GM19193 (cell line): ENCODE data around the gene PLS3.

Source experiments
- POLR2A ChIP-seq: IDR thresholded peaks from 4 replicates; pipeline ENCODE4 v1.6.1; 2011; ENCODE audit not compliant: insufficient read depth, insufficient read length; ENCODE audit errors: extremely low read depth

Gene PLS3

DNA sequence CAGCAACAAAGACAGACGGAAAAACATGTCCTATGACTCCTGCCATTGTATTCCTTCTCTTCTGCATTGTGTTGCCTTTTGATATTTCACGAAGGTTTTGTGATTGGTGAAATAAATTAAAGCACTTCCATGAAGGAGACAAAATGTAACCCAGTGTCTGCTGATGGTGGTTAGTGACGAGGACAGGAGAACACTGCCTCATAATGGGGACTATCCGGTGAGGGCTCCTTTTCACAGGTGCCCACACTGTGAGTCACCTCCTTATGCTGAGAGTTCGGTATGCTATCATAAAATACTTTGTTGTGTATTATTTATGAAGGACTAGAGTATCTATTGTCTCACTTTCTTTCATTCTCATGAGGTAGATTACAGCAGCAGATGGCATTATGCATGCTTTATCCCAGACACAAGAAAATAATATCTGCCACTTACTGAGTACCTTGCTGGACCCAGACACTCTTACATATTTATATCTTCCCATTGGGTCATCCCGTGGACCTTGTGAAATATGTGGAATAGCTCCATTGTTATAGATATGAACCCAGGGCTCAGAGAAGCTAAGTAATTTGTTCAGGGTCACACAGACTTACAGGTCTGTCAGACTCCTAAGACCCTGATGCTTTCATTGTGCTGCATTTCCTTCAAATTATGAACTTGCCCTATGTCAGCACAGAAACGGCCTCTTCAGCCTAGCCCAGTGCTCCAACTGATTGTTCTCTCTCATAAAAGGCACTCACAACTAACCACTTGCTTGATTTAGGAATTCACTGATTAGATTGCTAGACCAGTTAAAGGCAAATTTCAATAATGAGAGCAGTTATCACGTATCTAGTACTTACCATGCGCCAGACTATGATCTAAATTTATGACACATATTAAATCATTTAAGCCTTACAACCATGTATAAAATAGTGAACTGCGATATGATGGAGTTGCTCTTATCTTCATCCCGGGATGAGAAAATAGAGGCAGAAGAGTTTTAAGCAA, 31.2 kb downstream of the PLS3 start:
- TF ChIP-seq POLR2A, result no peak

DNA sequence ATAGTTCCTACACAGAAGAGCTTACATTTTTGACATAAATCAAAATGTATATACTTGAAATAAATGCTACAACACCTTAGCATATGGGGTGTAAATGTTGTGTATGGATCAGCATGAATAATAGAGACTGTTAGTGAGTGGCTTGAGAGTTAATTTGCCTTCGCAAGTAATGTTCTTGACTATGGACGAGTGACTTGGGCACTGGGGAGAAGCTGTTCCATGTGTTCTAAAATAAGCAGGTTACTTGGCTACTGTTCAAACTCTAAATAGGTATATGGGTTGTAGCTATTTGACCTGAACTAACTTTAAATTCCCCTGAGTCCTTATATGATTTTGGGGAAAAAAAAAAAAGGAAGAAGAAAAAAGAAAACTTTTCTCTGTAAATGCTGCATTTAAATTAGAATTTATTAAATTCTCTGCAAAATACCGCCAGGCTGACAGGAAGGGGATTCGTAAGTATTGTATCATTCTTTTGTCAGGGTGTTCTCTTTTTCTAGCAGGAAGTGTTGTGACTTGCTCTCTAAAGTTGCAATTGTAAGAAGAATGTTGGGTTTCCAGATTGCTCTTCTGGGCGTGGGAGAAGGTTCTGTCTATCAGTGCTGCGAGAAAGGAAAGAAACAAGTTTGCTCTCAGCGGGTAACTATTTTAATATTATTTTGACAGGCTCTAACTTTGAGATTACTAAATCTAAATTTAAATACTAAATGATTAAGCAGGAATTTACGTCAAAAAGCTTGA, 32.2 kb downstream of the PLS3 start:
- TF ChIP-seq POLR2A, result no peak

- TF ChIP-seq POLR2A, result no peak
Observed at GRCh38 chrX:115595049-115595448, 34.1 kb downstream of the PLS3 start.

GRCh38 chrX:115598556-115598955, 37.6 kb downstream of the PLS3 start:
- no peak for TF ChIP-seq POLR2A

DNA sequence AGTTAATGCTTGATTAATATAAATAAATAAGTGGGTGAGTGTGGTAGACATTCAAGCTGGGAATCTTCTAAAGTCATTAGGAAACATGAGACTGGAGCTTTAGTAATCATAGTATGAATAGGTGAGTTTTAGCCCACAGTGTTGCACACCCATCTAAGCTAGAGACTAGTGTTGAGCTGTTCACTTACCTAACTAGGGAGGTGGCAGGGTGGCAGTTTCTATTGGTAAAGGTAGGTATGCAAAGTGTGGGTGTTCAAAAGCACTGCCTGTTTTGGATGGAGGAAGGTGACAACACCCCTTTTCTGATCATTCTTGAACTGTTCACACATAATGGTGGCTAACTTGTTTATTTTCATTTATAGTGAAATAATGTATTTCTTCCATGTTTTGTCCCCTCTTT, 41.3 kb downstream of the PLS3 start:
- no peak for TF ChIP-seq POLR2A

- TF ChIP-seq POLR2A, result no peak
Observed at GRCh38 chrX:115602729-115603389, 41.9 kb downstream of the PLS3 start.

- TF ChIP-seq POLR2A, result no peak
Observed at GRCh38 chrX:115603534-115604074, 42.6 kb downstream of the PLS3 start.

DNA sequence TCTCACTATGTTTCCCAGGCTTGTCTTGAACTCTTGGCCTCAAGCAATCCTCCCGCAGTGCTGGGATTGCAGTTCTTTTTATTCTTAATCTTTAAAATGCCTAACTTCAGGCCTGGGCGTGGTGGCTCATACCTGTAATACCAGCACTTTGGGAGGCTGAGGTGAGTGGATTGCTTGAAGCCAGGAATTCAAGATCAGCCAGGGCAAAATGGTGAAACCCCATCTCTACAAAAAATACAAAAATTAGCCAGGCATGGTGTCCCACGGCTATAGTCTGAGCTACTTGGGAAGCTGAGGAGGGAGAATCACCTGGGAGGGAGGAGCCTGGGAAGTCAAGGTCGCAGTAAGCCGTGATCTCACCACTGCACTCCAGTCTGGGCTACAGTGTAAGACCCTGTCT, 45.9 kb downstream of the PLS3 start:
- TF ChIP-seq POLR2A, result no peak

DNA sequence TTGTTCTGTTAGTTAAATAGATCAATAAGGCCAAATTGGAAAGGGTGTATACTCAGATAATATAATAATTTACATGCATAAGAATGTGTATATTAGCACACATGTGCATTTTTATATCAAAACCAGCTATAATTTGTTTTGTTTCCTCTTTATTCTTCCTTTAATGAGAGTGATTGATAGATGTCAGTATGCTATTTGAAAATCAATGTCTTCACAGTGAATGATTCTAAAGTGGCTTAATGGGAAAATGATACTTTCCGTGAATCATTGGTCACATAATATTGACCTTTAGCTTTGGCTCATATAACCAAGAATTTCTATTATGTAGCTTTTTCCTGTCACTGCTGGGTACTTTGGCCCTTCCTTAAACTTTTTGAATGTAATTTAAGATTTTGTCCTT, 48.6 kb downstream of the PLS3 start:
- TF ChIP-seq POLR2A, result no peak

DNA sequence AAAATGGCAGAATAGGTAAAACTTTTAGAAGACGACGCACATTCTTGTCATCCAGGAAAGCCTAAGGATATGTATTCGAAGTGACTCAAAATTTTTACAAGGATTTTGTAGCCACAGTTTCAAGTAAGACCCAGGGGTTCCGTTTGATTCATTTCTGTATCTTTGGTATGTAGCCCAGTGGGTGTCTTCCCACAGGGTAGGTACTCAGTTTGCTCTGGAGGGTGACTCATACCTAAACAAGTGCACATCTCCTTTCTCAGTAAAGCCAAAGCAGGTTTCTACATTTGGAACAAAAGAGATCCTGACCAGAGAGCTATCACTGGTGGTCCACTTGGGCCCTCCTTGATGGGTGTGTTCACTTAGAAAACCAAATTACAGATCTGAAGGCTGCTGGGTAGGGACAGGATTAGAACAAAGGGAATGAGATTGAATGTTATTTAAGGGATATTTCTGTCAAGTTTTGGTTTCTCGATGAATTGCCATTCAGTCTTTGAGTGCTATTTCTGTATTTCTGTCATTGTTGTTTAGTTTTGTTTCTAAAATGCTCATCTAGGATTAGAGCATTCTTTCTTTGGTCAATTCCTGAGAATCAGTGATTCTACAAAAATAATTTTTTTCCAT, 56.1 kb downstream of the PLS3 start:
- TF ChIP-seq POLR2A, result no peak

- TF ChIP-seq POLR2A, result no peak
Observed at GRCh38 chrX:115622534-115622933, 61.6 kb downstream of the PLS3 start.

DNA sequence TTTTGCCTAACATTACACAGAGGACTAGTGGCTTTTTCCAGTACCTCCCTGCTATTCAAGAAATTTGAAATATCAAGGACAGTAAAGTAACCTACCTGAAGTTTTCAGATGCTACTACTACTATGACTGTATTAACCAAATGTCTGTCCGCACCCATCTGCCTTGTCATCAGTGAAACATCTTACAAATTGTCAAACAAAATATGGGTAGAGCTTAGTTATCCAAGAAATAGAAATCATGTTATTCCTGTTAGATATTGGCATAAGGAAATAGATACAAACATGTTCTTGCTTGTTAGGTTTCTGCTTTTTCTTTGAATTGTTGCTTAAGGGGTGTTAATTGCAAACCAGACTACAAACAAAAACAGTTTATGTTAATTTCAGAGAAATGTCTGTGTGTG, 63.9 kb downstream of the PLS3 start:
- TF ChIP-seq POLR2A, result no peak

- no peak for TF ChIP-seq POLR2A
Observed at GRCh38 chrX:115625572-115626301, 64.8 kb downstream of the PLS3 start.

DNA sequence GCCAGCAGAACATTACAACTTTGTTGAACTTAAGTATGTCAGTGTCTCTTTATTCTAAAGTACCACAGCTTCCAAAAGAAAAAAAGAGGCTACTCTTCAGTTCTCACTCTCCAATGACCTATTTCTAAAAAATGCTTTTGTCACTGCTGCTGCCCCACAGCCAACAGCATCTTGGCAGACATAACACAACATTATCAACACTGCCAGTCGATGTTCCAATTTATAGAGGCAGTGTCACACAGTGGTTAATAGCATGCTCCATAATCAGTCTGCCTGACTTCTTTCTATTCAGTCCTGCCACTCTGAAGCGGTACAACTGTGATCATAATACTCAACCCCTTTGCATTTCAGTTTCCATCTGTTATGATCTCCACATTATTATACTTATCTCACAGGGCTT, 69.2 kb downstream of the PLS3 start:
- no peak for TF ChIP-seq POLR2A

DNA sequence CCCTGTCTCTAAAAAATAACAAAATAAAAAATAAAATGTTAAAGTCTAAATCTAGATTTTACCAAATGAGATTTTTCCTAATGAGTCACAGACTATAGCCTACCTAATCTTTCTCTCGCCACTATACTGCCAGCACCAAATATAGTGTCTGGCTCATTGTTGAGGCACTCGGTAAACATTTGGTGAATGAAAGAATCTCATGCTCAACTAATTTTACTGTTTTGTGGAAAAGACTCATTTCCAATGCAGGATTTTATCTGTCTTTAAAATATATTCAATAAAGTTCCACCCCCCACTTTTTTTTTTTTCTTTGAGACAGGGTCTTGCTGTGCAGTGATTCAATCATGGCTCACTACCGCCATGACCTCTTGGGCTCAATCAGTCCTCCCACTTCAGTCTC, 71.5 kb downstream of the PLS3 start:
- no peak for TF ChIP-seq POLR2A

- no peak for TF ChIP-seq POLR2A
Observed at GRCh38 chrX:115639334-115639880, 78.4 kb downstream of the PLS3 start.
